Subcutaneous abdominal adipose tissue (tissue), 5 donors: ENCODE results near the gene TPSD1.

Experiments
- H3K27ac ChIP-seq: one replicate; pipeline ENCODE4 v1.7.0; 2013; ENCODE audit warnings: low read depth, mild to moderate bottlenecking, inconsistent platforms, low read length, moderate library complexity
- H3K27me3 ChIP-seq, 5 donors: one replicate each; pipeline ENCODE4 v1.7.0; 2013; ENCODE audit warnings: low read length in 5 of 5, inconsistent platforms in 1 of 5; ENCODE audit not compliant: control insufficient read depth in 5 of 5, insufficient read depth in 4 of 5
- H3K36me3 ChIP-seq, 5 donors: one replicate each; pipeline ENCODE4 v1.7.0; 2013; ENCODE audit warnings: low read length in 5 of 5; ENCODE audit not compliant: control insufficient read depth in 5 of 5, insufficient read depth in 5 of 5
- H3K4me1 ChIP-seq, 5 donors: one replicate each; pipeline ENCODE4 v1.7.0; 2013; ENCODE audit warnings: low read length in 5 of 5, mild to moderate bottlenecking in 3 of 5, moderate library complexity in 1 of 5; ENCODE audit not compliant: control insufficient read depth in 5 of 5, insufficient read depth in 5 of 5
- H3K4me3 ChIP-seq, 5 donors: one replicate each; pipeline ENCODE4 v1.7.0; 2013; ENCODE audit warnings: low read length in 5 of 5, low read depth in 1 of 5
- H3K9ac ChIP-seq, 5 donors: one replicate each; pipeline ENCODE4 v1.7.0; 2013; ENCODE audit warnings: low read length in 5 of 5, mild to moderate bottlenecking in 4 of 5, moderate library complexity in 3 of 5
- H3K9me3 ChIP-seq, 5 donors: one replicate each; pipeline ENCODE4 v1.7.0; 2013; ENCODE audit warnings: low read length in 5 of 5; ENCODE audit not compliant: control insufficient read depth in 5 of 5
- donor health status: healthy.
- donor health status: healthy.
- donor health status: healthy.
- donor health status: healthy.
- donor health status: healthy.

TPSD1 gene

DNA sequence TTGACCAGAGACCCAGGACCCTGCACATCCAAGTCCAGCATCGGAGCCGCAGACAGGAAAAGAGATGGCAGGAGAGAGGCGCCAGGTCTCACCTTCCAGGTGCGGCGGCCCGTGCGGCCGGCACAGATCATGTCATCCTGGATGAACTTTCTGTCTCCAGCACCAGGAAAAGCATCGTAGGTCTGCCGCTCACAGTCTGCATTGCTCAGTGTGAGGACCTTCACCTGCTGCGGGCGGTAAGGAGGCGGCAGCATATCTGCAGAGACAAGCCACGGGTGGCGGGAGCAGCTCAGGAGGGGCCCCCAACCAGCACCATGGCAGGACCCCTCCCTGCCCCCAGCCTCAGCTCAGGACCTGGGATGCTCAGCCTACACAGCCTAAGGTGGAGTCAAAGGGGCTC, 17.9 kb downstream of the TPSD1 start:
- H3K4me3 ChIP-seq: no peak overlapping the region
- no peaks in the 10 kb centered on the region for H3K36me3 ChIP-seq
- peaks cover 16 to 54% (median 30%) of the 10 kb centered on the region in 5 donors for H3K27me3 ChIP-seq
- peaks cover 0 to 8% (median 0%) of the 10 kb centered on the region in 5 donors for H3K9me3 ChIP-seq
- no peak overlapping the region for H3K27ac ChIP-seq
- peaks cover 0 to 8% (median 0%) of the 10 kb centered on the region in 5 donors for H3K4me1 ChIP-seq
- H3K9ac ChIP-seq: no peak overlapping the region

DNA sequence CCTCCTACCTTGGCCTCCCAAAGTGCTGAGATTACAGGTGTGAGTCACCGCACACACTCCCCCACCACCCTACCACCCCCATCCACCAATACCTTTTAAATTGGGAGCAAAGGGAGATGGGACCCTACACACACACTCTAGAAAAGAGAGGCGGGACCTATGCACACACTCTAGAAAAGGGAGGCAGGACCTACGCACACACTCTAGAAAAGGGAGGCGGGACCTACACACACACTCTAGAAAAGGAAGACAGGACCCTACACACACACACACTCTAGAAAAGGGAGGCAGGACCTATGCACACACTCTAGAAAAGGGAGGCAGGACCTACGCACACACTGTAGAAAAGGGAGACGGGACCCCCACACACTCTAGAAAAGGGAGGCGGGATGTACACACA, 18.9 kb downstream of the TPSD1 start:
- Histone ChIP-seq H3K9me3 (peaks cover 0 to 8% (median 0%) of the 10 kb centered on the region in 5 donors), H3K27ac (no peak overlapping the region), H3K4me3 (no peak overlapping the region), H3K36me3 (no peaks in the 10 kb centered on the region), H3K27me3 (peaks cover 19 to 63% (median 36%) of the 10 kb centered on the region in 5 donors), H3K4me1 (peaks cover 0 to 8% (median 0%) of the 10 kb centered on the region in 5 donors), H3K9ac (no peak overlapping the region)

DNA sequence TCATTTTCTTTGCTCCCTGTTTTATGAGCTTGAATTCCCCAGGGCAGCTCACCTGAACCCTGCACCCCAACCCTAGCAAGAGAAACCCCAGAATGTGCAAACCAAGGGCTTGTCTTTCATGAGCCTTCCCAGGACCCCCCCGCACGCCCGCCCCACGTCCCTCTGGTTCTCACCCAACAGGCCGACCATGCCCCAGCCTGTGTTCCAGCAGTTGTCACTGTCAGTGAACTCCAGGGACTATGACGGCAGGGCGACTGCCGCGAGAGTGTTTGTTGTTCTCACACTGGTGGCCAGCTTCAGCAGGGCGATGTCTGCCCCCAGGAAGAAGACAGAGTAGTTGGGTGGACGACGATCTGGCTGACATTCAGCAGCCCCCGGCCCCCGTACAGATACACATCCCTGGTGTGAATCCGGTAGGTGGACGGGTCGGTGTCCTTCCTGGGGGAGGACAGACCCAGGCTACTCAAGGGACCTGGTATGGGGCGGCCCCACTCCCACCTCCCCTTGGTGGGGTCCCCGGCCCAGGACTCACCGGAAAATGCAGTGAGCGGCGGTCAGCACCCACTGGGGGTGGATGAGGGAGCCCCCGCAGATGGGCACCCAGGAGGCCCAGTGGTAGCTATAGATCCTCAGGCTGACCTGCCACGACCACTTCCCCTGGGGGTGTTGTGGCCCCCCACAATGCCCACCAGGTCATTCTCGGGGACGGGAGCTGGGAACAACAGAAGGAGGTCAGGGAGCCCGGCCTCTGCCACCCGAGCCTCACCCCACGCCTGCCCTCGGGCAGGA, 20.1 kb downstream of the TPSD1 start:
- Histone ChIP-seq H3K36me3 (no peaks in the 10 kb centered on the region), H3K4me1 (peaks cover 0 to 8% (median 0%) of the 10 kb centered on the region in 5 donors), H3K4me3 (no peak overlapping the region), H3K9ac (no peak overlapping the region), H3K27me3 (peaks cover 19 to 65% (median 37%) of the 10 kb centered on the region in 5 donors), H3K27ac (no peak overlapping the region), H3K9me3 (peaks cover 0 to 8% (median 0%) of the 10 kb centered on the region in 5 donors)

DNA sequence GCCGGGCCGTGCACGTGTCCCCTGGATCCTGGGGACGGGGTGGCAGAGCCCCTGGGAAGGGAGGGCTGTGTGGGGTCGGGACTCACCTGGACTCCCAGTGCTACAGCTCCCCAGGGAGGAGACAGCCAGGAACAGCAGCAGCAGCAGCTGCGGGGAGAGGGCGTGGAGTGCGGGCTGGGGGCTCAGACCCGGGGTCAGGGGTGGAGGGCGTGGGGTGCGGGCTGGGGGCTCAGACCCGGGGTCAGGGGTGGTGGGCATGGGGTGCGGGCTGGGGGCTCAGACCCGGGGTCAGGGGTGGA, 20.7 kb downstream of the TPSD1 start:
- Histone ChIP-seq H3K27ac (no peak overlapping the region), H3K4me3 (no peak overlapping the region), H3K9ac (no peak overlapping the region), H3K9me3 (peaks cover 0 to 8% (median 0%) of the 10 kb centered on the region in 5 donors), H3K27me3 (peaks cover 22 to 64% (median 34%) of the 10 kb centered on the region in 5 donors), H3K4me1 (peaks cover 0 to 6% (median 0%) of the 10 kb centered on the region in 5 donors), H3K36me3 (no peaks in the 10 kb centered on the region)

DNA sequence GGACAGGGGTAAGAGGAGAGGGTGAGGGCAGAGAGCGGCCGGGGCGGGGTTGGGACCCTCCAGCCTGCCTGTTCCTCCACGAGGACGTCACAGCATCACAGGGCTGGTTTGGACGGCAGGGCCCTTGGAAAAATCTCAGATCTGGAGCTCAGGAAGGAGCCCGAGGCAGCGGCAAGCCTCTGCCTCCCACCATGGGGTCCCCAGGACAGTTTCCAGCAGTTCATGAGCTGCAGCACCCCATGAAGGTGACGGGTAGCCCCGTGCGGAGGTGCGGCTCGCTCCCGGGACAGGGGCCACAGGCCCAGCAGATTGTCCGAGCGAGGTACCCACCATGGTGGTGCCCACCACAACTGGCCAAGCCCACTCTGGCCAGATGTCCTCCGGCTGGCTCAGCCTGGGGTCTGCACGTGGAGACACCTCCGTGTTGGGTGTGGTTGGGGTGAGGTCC, 21.3 kb downstream of the TPSD1 start:
- Histone ChIP-seq H3K9ac (no peak overlapping the region), H3K36me3 (no peaks in the 10 kb centered on the region), H3K4me3 (no peak overlapping the region), H3K27ac (no peak overlapping the region), H3K9me3 (peaks cover 0 to 8% (median 0%) of the 10 kb centered on the region in 5 donors), H3K4me1 (no peaks in the 10 kb centered on the region), H3K27me3 (peaks cover 25 to 61% (median 33%) of the 10 kb centered on the region in 5 donors)

DNA sequence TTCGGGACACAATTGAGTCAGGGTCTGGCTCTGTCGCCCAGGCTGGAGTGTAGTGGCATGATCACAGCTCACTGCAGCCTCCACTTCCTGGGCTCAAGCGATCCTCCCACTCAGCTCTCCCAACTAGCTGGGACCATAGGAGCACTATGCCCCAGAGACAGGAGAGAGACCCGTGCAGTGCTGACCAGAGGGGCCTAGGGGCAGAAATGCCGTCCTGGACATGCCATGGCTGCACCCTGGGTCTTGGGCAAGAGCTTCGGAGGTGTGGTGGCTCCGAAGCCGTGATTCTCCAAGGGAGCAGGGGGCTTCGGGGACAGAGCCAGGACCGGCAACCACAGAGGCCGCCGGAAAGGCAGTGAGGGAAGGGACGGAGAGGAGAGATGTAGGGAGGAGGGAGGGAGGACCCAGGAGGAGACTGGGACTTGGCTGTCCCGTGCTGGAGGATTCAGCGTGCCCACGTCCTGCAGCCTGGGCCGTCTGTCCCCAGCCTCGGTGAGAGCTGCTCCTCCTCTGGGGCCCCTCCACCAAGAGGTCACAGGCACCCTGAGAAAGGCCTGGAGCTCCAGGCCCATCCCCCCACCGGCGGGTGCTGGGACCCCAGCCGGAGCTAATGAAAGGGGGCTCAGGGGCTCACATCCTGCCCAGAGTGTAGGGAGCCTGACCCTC, 21.9 kb downstream of the TPSD1 start:
- no peak overlapping the region for H3K4me3 ChIP-seq
- H3K9me3 ChIP-seq: peaks cover 0 to 8% (median 0%) of the 10 kb centered on the region in 5 donors
- peaks cover 25 to 55% (median 33%) of the 10 kb centered on the region in 5 donors for H3K27me3 ChIP-seq

DNA sequence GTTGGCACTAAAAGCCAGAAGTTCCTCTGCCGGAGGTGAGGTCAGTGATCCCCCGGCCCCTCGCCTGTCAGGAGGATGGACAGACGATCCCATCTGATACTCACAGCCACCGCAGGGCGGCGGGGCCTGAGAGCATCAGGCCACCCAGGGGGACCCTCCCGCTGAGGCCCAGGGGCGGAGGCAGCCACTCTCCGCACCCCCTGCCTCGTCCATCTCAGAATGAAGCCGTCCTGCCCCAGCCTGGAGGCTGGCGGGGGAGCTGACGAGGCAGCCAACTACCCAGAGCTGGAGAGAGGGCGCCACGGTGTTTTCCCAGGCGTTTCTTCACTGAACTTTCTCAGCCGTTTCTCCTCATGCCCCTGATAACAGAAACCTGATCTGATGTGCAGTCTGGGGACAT, 22.6 kb downstream of the TPSD1 start:
- no peaks in the 10 kb centered on the region for H3K36me3 ChIP-seq

More for the DNA sequence above, 21.9 kb downstream of the TPSD1 start:
- Histone ChIP-seq H3K4me1 (no peaks in the 10 kb centered on the region), H3K36me3 (no peaks in the 10 kb centered on the region), H3K27ac (no peak overlapping the region), H3K9ac (no peak overlapping the region)

DNA sequence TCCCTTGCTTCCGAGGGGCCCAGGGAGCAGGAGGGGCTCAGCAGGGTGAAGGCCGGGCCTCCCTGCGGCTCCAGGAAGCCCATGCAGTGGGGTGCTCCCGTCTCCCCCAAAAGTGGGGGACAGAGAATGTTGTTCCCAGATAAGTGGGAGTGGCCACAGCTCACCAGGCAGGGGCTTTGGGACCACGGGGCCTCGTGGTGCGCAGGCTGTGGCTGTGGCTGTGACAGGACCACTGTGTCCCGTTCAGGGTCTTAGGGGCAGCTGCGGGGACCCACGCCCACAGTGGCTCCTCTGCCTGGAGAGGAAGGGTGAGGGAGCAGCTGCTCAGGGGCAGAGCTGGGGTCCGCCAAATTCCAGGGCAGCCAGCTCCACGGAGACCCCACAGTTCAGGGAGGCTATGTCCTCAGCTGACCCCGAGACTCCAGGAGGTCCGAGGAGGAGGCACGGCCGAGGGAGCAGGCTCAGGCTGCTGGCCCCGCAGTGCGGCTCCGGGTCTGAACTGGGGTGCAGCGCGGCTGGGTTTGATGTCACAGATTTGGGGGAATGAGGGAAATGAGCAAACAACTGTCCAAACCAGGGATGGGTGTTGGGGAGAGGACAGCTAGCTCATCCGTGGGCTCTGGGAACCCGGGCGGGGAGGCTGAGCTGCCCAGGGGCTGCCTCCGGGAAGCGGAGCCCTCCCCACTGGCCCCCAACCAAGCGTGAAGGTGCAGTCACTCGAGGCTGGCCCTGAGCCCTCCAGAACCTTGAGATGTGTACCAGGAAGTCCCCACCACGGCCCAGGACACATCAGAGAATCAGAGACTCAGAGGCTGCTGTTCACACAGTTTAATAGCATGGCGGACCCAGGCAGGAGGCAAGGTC, 23.4 kb downstream of the TPSD1 start:
- H3K27ac ChIP-seq: no peak overlapping the region
- no peaks in the 10 kb centered on the region for H3K36me3 ChIP-seq
- H3K4me1 ChIP-seq: no peaks in the 10 kb centered on the region
- H3K27me3 ChIP-seq: peaks cover 36 to 51% (median 41%) of the 10 kb centered on the region in 5 donors
- no peak overlapping the region for H3K4me3 ChIP-seq
- no peak overlapping the region for H3K9ac ChIP-seq
- no peaks in the 10 kb centered on the region for H3K9me3 ChIP-seq

More for the DNA sequence above, 22.6 kb downstream of the TPSD1 start:
- Histone ChIP-seq H3K4me3 (no peak overlapping the region), H3K27me3 (peaks cover 29 to 51% (median 33%) of the 10 kb centered on the region in 5 donors), H3K27ac (no peak overlapping the region), H3K9ac (no peak overlapping the region), H3K9me3 (peaks cover 0 to 3% (median 0%) of the 10 kb centered on the region in 5 donors), H3K4me1 (no peaks in the 10 kb centered on the region)

DNA sequence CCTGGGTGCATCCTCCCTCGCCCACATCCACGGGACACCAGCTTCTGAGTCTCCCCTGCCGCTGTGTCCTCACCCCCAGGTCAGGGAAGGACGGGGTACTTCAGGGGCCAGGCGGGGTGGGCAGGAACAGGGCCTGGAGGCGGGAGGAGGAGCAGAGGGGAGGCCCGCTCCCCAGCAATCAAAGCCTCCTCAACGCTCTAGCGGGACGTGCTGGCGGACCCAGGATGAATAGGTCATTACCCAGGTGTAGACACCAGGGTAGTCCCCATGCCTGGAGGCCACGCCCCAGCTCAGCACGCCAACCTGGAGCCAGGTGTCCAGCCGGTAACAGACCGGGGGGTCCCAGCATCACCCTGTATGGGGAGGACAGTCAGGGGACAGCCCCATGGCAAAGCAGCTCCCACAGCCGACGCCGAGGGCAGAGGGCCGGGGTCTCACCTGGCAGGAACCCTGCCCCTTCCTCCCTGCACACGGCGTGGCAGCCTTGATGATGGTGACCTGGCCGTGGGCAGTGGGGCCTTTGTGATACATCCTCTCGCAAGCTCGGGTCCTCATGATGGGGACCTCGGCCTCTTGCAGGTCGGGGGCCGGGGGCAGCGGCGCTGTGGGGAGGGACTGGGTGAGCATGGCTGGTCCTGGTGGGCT, 24.2 kb downstream of the TPSD1 start:
- Histone ChIP-seq H3K9ac (no peak overlapping the region), H3K4me1 (no peaks in the 10 kb centered on the region), H3K36me3 (no peaks in the 10 kb centered on the region), H3K9me3 (no peaks in the 10 kb centered on the region), H3K27me3 (peaks cover 36 to 51% (median 43%) of the 10 kb centered on the region in 5 donors), H3K4me3 (no peak overlapping the region), H3K27ac (no peak overlapping the region)
